Duodenal mucosa (tissue), 2 donors: Measurements from ENCODE around the gene DIRAS3.

Experiments used
- H3K27ac ChIP-seq: one replicate; pipeline ENCODE4 v1.7.0; 2013; ENCODE audit warnings: low read depth, low read length
- H3K27me3 ChIP-seq, 2 donors: one replicate each; pipeline ENCODE4 v1.7.0; 2013; ENCODE audit warnings: low read length in 2 of 2, control low read depth in 1 of 2; ENCODE audit not compliant: insufficient read depth in 2 of 2, control insufficient read depth in 1 of 2
- H3K36me3 ChIP-seq, 2 donors: one replicate each; pipeline ENCODE4 v1.7.0; 2013; ENCODE audit warnings: low read length in 2 of 2, control low read depth in 1 of 2; ENCODE audit not compliant: insufficient read depth in 2 of 2, control insufficient read depth in 1 of 2
- H3K4me1 ChIP-seq, 2 donors: one replicate each; pipeline ENCODE4 v1.7.0; 2013; ENCODE audit warnings: low read length in 2 of 2, control low read depth in 1 of 2; ENCODE audit not compliant: insufficient read depth in 2 of 2, control insufficient read depth in 1 of 2
- H3K4me3 ChIP-seq, 2 donors: one replicate each; pipeline ENCODE4 v1.7.0; 2013; ENCODE audit warnings: low read length in 2 of 2, low read depth in 1 of 2
- H3K9ac ChIP-seq, 2 donors: one replicate each; pipeline ENCODE4 v1.7.0; 2013; ENCODE audit warnings: low read length in 2 of 2, low read depth in 1 of 2
- H3K9me3 ChIP-seq, 2 donors: one replicate each; pipeline ENCODE4 v1.7.0; 2013; ENCODE audit warnings: low read length in 2 of 2, control low read depth in 1 of 2; ENCODE audit not compliant: control insufficient read depth in 1 of 2

The DIRAS3 gene

DNA sequence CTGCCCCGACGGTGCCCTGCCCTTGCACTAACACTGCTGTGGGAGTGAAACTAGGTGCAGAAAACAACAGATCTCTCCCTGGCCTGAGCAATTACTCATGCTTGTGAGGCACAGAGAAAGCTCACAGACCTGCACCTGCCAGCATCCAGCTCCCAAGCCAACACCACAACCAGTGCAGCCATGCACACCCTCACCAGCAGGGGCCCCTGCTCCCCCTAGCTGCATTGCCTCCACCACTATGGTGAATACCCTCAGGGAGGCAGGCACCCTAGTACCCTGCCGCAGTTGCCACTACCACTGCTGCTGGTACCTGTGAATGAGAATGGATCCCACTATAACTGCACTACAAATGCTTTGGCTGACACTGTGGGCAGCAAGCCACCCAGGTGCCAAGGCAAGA is 7.1 kb upstream of the DIRAS3 start:
- H3K4me1 ChIP-seq = no peaks in the 10 kb centered on the region
- no peaks in the 10 kb centered on the region for H3K36me3 ChIP-seq
- no peaks in the 10 kb centered on the region for H3K27me3 ChIP-seq
- no peak overlapping the region for H3K4me3 ChIP-seq
- no peak overlapping the region for H3K9ac ChIP-seq
- H3K27ac ChIP-seq = no peak overlapping the region
- no peaks in the 10 kb centered on the region for H3K9me3 ChIP-seq

- Histone ChIP-seq H3K4me1 (no peaks in the 10 kb centered on the region), H3K27ac (no peak overlapping the region), H3K27me3 (no peaks in the 10 kb centered on the region), H3K9me3 (no peaks in the 10 kb centered on the region), H3K9ac (no peak overlapping the region), H3K36me3 (no peaks in the 10 kb centered on the region), H3K4me3 (no peak overlapping the region)
Observed at GRCh38 chr1:68057050-68057449, 6.6 kb upstream of the DIRAS3 start.

- no peak overlapping the region for H3K27ac ChIP-seq
- H3K4me3 ChIP-seq = peak overlapping the region; percentile 30 to 55
- no peaks in the 10 kb centered on the region for H3K9me3 ChIP-seq
- H3K36me3 ChIP-seq = no peaks in the 10 kb centered on the region
- no peaks in the 10 kb centered on the region for H3K27me3 ChIP-seq
- H3K4me1 ChIP-seq = no peaks in the 10 kb centered on the region
- H3K9ac ChIP-seq = peak overlapping the region in 1 of 2 donors; percentile 32
Observed at GRCh38 chr1:68051475-68051874, 1.0 kb upstream of the DIRAS3 start.

- H3K27ac ChIP-seq = no peak overlapping the region
- no peaks in the 10 kb centered on the region for H3K4me1 ChIP-seq
- no peak overlapping the region for H3K4me3 ChIP-seq
- H3K9ac ChIP-seq = no peak overlapping the region
- H3K9me3 ChIP-seq = no peaks in the 10 kb centered on the region
- no peaks in the 10 kb centered on the region for H3K36me3 ChIP-seq
- H3K27me3 ChIP-seq = no peaks in the 10 kb centered on the region
Observed at GRCh38 chr1:68047659-68048026, 2.8 kb downstream of the DIRAS3 start.

DNA sequence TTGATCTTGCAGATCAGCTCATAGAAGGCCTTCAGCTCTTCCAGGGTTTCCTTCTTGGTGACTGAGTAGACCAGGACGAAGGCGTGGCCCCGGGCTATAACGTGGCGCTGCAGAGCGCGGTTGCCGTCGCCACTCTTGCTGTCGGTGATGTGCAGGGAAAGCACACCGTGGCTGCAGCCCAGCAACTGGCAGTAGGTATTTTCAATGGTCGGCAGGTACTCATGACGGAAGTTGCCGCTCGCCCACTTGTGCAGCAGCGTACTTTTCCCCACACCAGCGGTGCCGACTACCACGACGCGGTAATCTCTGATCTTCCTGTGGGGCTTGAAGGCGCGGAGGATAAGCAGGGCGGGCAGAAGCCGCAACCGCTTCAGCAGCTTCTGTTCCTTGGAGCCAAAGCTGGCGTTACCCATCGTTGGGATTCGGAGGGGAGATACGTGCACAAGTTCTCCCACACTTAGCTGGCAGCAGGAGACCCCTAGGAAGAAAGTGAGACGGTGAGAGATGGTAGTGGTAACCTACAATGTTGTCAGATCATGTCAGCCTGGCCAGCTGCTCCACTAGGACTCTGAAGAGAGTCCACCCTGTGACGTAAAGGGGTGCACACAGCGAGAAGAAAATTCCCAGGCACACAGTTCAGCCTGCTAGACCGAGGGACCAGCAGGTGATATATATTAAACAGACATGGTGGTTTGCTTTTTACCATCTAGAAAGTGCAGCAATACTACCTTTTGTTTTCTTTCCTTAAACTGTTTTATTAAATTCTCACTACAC is 3.4 kb downstream of the DIRAS3 start:
- Histone ChIP-seq H3K9ac (no peak overlapping the region), H3K27me3 (no peaks in the 10 kb centered on the region), H3K27ac (no peak overlapping the region), H3K36me3 (no peaks in the 10 kb centered on the region), H3K4me3 (peak overlapping the region; percentile 20 to 46), H3K9me3 (no peaks in the 10 kb centered on the region), H3K4me1 (no peaks in the 10 kb centered on the region)

- no peak overlapping the region for H3K9ac ChIP-seq
- no peaks in the 10 kb centered on the region for H3K27me3 ChIP-seq
- H3K9me3 ChIP-seq = no peaks in the 10 kb centered on the region
- H3K36me3 ChIP-seq = no peaks in the 10 kb centered on the region
- H3K4me1 ChIP-seq = no peaks in the 10 kb centered on the region
- no peak overlapping the region for H3K27ac ChIP-seq
- H3K4me3 ChIP-seq = peak overlapping the region in 1 of 2 donors; percentile 46
Observed at GRCh38 chr1:68046423-68046822, 4.0 kb downstream of the DIRAS3 start.

DNA sequence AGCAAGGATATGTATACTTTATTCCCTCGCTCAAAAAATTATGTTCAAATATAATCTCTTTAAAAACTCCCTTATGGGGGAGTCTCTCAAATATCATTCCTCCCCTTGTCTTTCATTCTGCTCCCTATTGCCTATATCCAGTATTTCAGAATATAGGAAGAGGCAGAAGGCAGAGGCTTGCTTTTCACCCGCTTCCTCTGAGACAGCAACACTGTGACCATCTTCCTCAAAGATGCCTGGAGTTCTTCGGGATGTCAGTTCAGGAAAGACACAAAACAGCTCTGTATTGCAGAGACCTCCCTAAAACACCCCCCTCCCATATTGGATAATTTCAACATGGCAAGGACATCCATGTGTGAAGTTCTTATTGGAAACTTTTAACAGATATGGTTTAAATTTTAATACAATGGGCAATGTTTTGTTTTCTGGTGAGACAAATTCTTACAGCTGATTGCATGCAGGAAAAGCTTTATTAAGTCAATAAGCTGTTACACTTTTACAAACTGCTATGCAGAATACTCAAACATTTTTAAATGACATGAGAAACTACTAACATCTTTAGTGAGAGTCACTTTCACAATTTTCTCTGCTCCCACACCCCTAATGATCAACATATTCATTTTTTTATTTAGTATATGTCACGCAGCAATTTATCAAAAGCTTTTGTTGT is 4.8 kb downstream of the DIRAS3 start:
- Histone ChIP-seq H3K27ac (no peak overlapping the region), H3K4me1 (no peaks in the 10 kb centered on the region), H3K4me3 (no peak overlapping the region), H3K9me3 (no peaks in the 10 kb centered on the region), H3K36me3 (no peaks in the 10 kb centered on the region), H3K27me3 (no peaks in the 10 kb centered on the region), H3K9ac (no peak overlapping the region)

DNA sequence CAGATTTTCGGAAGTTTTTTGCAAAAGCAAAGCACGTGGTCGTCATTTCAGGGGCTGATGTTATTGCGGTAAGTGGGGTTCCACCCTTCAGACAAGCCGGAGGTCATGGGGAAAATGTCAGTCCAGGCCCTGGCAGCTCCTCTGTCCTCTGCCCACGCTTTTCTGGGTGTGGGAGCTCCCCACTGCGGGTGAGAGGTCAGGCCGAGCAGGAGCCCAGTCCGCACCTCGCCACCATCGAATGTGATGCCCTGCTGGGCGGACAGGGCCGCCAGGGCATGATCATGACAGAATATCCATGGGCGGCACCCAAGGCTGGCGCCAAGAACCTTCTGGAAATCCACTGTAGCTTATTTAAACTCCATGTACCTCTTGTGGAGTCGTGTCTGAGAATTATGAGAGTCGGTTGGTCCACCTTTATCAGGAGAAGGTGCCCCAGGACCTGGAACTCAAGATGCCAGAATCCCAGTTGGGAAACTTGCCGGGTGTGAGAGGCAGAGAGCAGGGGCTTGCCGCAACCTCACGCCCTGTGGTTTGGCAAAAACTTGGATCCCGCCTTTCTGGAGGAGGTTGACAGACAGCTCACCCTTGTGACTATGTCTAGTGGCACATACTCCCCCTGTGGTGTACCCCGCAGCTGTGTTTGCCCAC is 6.9 kb downstream of the DIRAS3 start:
- no peaks in the 10 kb centered on the region for H3K27me3 ChIP-seq

GRCh38 chr1:68036946-68037345 is 13.5 kb downstream of the DIRAS3 start:
- Histone ChIP-seq H3K27ac (no peak overlapping the region), H3K36me3 (no peaks in the 10 kb centered on the region), H3K4me1 (peaks cover 0 to 13% of the 10 kb centered on the region in 2 donors), H3K9me3 (no peaks in the 10 kb centered on the region), H3K9ac (no peak overlapping the region), H3K4me3 (no peak overlapping the region), H3K27me3 (no peaks in the 10 kb centered on the region)

More for the DNA sequence above, 6.9 kb downstream of the DIRAS3 start:
- Histone ChIP-seq H3K36me3 (no peaks in the 10 kb centered on the region), H3K4me1 (no peaks in the 10 kb centered on the region), H3K4me3 (no peak overlapping the region), H3K9ac (no peak overlapping the region), H3K9me3 (no peaks in the 10 kb centered on the region), H3K27ac (no peak overlapping the region)

GRCh38 chr1:68029444-68029843 is 21.0 kb downstream of the DIRAS3 start:
- Histone ChIP-seq H3K27me3 (no peaks in the 10 kb centered on the region), H3K9me3 (no peaks in the 10 kb centered on the region), H3K4me1 (no peaks in the 10 kb centered on the region), H3K36me3 (no peaks in the 10 kb centered on the region), H3K4me3 (no peak overlapping the region), H3K9ac (no peak overlapping the region), H3K27ac (no peak overlapping the region)
